ENCODE results near the gene TAF12. TPM values are rescaled to one million over a fixed set of nuclear protein-coding genes. Genes with fewer than 3 reads are reported as not detected.
"Not testable (repeated sequence)": the region's sequence is repeated elsewhere in the genome, so short reads cannot be mapped to it uniquely, and the experiment has no call there.

TAF12 gene
- total RNA-seq, 1 donor from 2014 or later = 21.8 TPM

DNA sequence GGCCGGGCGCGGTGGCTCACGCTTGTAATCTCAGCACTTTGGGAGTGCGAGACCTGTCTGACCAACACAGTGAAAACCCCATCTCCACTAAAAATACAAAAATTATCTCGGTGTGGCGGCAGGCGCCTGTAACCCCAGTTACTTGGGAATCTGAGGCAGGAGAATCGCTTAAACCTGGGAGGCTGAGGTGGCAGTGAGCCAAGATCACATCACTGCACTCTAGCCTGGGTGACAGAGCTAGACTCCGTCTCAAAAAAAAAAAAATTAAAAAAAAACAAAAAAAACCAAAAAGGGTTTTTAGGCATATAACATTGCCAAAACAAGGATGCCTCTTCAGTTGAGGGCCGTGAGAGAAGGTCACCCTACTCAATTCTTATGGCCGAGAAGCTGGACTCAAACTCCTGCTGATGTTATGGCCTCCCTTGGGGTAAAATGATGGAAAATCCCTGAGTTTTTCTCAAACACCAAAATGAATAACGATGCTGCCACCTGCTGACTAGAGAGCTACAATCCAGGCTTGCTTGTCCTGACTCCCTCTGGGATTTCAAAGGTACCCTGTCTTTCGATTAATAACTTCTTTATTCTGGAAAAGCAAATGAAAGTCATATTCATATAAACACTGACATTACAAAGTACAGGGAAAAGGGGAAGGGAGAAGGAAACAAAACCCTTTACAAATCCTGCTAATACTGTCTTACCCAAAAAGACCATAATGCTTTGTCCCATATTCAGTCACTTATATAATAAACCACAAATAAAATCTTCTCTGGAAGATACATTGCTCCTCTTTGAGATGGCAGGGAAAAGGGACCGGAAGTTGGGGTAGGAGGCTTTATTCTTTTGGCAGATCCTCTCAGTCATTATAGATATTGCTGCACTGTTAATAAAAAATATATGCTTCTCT lies 40.1 kb downstream of the TAF12 start:
- Histone ChIP-seq H3K27ac (no peak overlapping the region), H3K36me3 (peaks cover 62% of the 10 kb centered on the region), H3K27me3 (ENCODE audit: low read depth) (no peaks in the 10 kb centered on the region), H3K9me3 (no peaks in the 10 kb centered on the region), H3K4me1 (no peaks in the 10 kb centered on the region), H3K4me3 (no peak overlapping the region)
- TF ChIP-seq, protein P1, sequence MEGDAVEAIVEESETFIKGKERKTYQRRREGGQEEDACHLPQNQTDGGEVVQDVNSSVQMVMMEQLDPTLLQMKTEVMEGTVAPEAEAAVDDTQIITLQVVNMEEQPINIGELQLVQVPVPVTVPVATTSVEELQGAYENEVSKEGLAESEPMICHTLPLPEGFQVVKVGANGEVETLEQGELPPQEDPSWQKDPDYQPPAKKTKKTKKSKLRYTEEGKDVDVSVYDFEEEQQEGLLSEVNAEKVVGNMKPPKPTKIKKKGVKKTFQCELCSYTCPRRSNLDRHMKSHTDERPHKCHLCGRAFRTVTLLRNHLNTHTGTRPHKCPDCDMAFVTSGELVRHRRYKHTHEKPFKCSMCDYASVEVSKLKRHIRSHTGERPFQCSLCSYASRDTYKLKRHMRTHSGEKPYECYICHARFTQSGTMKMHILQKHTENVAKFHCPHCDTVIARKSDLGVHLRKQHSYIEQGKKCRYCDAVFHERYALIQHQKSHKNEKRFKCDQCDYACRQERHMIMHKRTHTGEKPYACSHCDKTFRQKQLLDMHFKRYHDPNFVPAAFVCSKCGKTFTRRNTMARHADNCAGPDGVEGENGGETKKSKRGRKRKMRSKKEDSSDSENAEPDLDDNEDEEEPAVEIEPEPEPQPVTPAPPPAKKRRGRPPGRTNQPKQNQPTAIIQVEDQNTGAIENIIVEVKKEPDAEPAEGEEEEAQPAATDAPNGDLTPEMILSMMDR (IDR thresholded peaks at IDR 0.05) = peak; percentile 66
- DNase-seq = no peak
- intact Hi-C loops (cut with DNase I) = no loop called here
- peak; percentile 71 to 76 for ATAC-seq

DNA sequence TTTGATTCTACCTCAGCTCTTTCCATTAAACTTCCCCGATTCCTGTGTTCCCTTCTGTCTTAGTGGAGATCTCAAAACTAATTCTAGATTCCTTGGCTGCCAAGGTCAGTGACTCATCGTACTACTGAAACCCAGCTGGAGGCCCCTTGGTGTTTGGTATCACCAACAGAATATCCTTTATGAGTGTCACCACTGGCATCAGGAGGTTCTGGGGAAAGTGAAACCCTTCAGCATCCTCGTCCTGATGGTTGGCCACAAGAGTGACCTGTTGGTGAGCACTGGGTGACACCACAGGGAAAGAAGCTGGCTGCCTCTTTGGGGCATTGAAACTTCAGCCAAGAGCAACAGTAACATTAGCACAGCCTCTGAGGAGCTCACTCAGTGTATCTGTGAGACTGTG lies 41.2 kb downstream of the TAF12 start:
- no peak overlapping the region for H3K4me3 ChIP-seq
- no peaks in the 10 kb centered on the region for H3K9me3 ChIP-seq
- no peak for ATAC-seq
- intact Hi-C loops (cut with DNase I) = no loop called here
- H3K36me3 ChIP-seq = peaks cover 52% of the 10 kb centered on the region
- H3K4me1 ChIP-seq = no peaks in the 10 kb centered on the region
- H3K27ac ChIP-seq = no peak overlapping the region
- no peak for DNase-seq
- TF ChIP-seq, protein P1 (IDR thresholded peaks at IDR 0.05) = no peak
- H3K27me3 ChIP-seq (ENCODE audit: low read depth) = no peaks in the 10 kb centered on the region

DNA sequence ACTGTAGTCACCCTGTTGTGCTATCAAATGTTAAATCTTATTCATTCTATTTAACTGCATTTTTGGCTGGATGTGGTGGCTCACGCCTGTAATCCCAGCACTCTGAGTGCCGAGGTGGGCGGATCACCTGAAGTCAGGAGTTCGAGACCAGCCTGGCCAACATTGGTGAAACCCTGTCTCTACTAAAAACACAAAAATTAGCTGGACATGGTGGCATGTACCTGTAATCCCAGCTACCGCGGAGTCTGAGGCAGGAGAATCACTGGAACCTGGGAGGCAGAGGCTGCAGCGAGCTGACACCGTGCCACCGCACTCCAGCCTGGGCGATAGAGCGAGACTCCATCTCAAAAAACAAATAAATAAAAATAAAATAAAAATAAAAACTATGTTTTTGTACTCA lies 46.6 kb downstream of the TAF12 start:
- intact Hi-C loops (cut with DNase I); H3K27ac ChIP-seq; ATAC-seq; H3K9me3 ChIP-seq; DNase-seq; H3K4me3 ChIP-seq; H3K27me3 ChIP-seq (ENCODE audit: low read depth); H3K36me3 ChIP-seq; H3K4me1 ChIP-seq: not testable (repeated sequence)

DNA sequence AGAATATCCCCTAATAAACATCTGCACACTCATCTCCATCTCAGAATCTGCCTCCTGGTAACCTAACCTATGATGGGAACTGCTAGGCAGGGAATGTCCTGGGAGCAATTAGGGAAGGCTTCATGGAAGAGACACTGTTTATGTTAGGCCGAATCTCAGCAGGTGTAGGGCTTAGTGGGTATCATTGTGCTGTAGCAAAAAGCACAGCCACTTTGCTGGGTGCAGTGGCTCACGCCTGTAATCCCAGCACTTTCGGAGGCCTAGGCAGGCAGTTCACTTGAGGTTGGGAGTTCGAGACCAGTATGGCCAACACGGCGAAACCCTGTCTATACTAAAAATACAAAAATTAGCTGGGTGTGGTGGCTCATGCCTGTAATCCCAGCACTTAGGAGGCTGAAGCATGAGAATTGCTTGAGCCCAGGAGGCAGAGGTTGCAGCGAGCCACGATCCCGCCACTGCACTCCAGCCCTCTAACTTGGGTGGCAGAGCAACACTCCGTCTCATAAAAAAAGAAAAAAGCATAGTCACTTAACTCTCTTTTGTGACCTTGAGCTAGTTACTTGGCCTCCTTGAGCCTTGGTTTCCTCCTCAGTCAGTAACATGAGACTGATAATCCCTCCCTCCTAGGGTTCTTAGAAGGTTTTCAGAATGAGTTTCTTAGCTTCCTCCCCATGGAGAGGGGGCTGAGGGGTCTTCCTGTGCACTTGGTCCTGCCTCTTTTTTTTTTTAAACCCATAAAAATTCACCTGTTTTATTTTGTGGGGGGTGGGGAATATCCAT lies 47.3 kb downstream of the TAF12 start:
- H3K36me3 ChIP-seq = no peaks in the 10 kb centered on the region
- H3K27me3 ChIP-seq (ENCODE audit: low read depth) = no peaks in the 10 kb centered on the region
- H3K9me3 ChIP-seq = no peaks in the 10 kb centered on the region
- peaks cover 11% of the 10 kb centered on the region for H3K4me1 ChIP-seq
- TF ChIP-seq, protein P1 (IDR thresholded peaks at IDR 0.05) = no peak
- no peak for DNase-seq
- H3K4me3 ChIP-seq = no peak overlapping the region
- no peak for ATAC-seq
- no peak overlapping the region for H3K27ac ChIP-seq
- intact Hi-C loops (cut with DNase I) = no loop called here

DNA sequence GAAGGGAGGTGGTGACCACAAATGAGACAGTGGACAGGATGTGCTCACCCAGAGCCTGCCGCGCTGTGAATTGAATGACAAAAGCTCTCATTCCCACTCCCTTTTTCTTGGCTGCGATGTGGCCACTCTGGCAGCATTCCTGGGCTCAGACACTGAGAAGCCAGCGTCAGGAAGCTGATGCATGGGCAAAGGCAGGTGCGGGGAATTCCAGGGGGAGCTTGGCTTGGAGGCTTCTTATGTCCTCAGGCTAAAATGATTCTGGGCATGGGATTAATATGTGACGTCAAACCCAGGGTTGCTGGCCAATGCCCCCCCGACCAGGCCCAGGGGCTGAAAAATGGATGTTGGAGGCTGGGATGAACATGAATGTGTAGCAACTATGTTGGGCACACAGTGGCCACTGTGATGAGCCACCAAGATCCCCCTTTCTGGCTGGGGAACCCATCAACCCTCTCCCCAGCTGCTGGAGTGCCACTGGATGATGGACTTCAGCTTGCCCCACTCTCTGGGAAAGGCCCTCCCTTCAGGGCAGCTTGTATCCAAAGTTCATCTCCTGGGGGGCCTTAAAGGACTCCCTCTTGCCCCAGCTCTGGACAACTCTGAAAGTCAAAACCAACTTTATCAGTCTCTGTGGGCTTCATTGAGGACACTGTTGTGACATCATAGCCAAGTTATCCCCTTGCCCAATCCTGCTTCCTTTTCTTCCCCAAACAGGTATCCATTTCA lies 48.0 kb downstream of the TAF12 start:
- peaks cover 15% of the 10 kb centered on the region for H3K4me1 ChIP-seq
- intact Hi-C loops (cut with DNase I); DNase-seq; H3K9me3 ChIP-seq; H3K4me3 ChIP-seq; H3K36me3 ChIP-seq; ATAC-seq; H3K27ac ChIP-seq; H3K27me3 ChIP-seq (ENCODE audit: low read depth): not testable (repeated sequence)

DNA sequence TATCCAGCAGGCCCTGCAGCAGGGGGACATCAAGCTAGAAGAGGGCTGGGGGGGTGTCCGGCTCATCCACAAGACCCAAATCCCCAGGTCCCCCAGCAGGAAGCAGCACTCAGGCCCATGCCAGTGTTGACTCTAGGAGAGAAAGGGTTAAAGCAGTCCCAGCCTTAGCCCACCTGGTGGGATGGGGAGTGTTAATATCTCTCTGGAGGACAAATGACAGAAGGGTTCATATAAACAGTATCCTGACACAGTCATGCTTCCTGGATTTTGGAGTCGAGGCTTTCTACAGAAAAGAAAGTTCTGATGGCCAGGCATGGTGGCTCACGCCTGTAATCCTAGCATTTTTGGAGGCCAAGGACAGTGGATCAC lies 48.9 kb downstream of the TAF12 start:
- ATAC-seq; H3K27me3 ChIP-seq (ENCODE audit: low read depth); intact Hi-C loops (cut with DNase I); H3K4me3 ChIP-seq; DNase-seq; H3K36me3 ChIP-seq; H3K9me3 ChIP-seq; H3K27ac ChIP-seq: not testable (repeated sequence)
- H3K4me1 ChIP-seq = peaks cover 15% of the 10 kb centered on the region
